CMK (cell line): ENCODE measurements around the gene SYNDIG1.

ENCODE experiments used
- DNase-seq: peaks from one replicate; pipeline ENCODE4 v3.0.0-alpha.2; 2010; ENCODE audit warnings: low read depth

Gene SYNDIG1

DNA sequence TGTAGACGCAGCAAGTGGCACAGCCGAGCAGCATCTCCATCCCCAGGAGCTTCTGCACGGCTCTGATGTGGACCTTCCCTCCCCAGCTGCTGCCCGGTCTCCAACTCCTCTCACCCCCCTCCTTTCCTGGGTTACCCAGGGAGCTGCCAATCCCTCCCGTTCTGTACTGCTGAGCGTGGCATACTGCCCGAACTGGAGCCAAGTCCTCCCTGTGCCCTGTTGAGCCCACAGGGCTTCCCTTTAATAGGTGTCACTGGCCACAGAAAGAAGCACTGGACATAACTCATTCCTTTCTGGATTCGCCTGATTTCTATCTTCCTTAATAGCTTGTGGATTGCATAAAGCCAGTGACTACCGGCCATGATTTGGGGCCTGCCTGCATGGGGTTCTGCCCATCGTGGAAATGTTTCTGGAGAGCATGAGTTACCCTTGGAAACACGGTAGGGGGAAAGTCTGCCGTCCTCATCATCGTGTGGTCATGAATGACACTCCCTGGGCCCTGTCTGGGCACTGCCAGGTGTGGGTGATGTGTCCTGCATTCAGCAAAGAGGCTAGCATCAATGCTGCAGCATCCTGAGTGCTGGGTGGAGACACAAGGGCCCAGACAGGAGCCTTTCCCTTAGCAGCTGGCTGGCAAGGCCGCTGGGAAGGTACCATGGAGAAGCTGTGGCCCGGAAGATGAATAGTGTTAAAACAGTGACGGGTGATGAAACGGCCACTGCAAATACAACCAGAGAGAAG, 189.7 kb downstream of the SYNDIG1 start:
- no peak for DNase-seq

DNA sequence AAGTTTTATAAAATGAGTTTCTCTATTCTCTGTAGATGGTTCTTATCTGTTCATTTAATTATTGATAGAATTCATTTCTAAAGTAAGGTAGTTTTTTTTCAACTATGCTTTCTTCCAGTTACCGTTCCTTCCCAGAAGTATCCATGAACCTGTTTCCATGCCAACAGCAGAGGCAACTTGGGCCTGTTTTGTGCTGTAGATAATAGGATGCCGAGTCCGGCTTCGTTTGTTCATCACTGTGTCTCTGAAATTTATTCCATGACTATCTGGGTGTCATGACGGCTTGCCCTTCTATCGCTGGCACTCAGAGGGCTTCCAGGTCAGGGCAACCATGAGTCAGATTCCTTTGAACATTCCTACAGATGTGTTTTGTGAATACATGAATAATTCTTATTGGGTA, 190.4 kb downstream of the SYNDIG1 start:
- no peak for DNase-seq

DNA sequence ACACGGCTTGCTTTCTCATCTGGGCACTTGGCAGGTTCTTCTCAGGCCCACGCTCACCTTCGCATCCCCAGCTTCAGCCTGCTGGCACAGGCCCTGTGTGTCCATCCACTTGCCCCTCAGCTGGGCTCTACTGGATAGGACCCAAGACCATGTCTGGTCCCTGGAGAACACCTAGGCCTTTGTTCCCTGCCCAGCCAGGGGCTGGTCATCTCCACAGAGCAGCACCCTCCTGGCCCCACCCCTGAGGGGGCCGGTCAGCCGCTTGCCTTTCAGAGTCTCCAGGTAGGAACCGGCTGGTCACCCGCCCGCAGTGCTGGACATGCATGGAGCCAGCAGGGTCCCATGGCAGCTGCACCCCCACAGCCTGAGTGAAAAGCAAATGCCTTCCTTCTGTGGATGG, 191.2 kb downstream of the SYNDIG1 start:
- no peak for DNase-seq

DNA sequence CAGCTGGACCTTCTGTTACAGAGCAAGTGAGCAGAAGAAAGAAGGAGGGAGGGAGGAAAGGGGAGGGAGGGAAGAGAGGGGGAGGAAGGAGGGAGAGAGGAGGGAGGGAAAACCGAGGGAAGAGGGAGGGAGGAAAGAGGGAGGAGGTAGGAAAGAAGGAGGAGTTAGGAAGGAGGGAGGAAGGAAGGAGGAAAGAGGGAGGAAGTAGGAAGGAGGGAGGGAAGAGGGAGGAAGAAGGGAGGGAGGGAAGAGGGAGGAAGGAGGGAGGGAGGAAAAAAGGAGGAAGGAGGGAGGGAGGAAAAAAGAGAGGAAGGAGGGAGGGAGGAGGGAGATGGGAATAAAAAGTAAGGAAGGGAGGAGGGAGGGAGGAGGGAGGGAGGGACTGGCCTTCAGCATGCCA, 191.8 kb downstream of the SYNDIG1 start:
- DNase-seq: no peak

DNA sequence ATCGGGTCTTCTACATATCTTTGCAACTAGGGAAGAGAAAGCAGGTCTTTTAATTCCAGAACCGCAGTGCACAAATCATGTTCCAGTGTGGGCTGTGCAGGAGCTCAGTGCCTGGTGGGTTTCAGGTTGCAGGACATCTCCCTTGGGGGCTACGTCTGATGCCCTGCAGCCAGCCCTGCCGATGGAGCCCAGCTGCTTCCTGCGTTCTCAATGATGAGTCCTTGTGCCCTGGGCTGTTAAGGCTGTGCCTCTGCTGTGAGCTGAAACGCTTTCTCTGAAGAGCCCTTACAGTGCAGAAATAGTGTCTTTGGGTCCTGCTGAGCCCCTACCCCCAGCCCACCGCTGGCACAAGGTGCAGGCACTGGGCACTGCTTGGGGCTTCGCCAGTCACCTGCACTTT, 192.9 kb downstream of the SYNDIG1 start:
- no peak for DNase-seq

DNA sequence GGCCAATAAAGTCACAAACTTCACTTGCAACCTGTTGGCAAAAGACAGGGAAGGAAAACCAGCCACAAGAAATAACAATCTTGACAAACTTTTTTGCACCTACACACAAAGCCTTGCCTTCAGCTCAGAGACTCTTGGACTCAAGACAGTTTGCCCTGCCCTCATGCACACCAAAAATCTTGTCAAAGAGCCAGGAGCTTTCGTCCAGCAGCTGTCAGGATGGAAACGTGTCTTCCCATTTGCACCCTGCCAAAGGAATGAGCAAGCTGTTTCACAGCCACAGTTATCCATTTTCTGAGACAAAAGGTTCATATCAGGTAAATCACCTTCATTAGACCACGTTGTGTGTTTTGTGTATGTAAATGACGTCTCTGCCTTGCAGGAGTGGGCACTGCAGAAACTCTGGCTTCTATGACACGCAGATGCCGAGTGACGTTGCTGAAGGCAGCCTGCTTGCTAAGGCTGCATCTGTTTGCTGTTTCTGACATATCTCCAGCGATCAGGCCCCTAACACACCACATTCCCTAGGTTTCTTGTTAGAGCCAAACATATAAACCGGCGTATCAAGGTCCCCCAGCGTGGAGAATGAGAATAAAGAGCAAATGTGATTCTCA, 193.4 kb downstream of the SYNDIG1 start:
- DNase-seq: no peak

DNA sequence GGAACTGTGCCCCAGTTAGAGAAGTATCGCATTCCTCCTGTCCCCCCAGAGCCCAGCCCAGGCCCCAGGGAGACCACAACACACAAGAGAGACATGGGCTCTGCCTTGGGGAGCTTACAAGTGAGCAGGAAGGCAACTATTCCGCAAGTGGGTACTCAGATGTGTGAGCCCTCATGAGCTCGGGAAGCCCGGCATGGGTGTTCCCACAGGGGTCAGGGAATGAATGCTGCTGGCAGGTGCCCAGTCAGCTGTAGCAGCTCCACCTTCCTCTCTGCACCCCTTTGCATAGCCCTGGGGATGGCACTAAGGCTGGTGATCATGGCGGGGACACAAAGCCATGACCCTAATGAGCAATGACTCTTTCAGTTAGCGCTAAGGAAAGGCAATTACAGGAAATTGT, 194.1 kb downstream of the SYNDIG1 start:
- DNase-seq: no peak

DNA sequence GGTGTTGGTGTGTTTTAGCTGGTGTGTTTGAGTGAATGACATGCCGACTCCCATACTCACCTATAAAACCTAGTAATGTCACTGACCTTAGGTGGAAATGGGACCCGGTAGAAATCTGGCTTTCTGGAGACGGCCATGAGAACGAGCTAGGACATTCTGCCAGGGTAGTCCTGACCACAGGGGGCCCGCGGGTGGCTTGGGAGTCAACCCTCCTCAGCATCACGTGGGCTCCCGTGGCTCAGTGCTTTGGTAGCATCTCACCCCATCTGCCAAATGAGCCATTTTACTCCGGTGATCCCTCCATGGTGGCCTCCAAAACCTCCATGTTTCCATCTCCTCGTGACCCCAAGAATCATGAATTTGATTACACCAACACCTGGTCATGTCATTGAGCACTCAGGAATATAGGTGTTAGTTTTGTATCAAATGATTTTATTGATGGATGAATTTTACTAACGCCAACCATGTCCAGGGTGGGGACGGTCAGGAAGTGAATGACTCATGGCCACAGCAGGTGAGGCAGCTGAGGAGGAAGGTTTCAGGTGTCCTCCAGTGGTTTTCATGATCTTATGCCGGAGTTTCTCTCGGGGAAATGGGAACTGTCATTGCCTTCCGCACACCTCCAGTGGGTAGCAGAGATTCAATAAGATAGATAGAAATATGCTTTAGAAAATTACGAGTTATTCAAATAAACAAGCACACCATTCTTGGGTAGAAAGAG, 195.0 kb downstream of the SYNDIG1 start:
- DNase-seq: no peak

DNA sequence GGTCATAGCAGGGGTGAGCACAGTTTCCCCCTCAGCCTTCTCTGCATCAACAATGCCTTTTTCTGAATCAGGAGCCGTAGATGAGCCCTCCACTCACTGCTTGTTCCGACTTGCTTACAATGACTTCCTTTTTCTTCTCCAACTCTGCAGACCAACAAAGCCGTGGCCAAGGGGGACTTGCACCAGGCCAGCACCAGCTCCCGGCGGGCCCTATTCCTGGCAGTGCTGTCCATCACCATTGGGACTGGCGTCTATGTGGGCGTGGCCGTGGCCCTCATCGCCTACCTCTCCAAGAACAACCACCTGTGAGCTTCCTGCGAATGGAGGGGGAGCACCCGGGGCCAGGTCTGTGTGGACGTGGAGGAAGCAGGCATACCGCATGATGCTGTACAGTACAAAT, 195.8 kb downstream of the SYNDIG1 start:
- no peak for DNase-seq

DNA sequence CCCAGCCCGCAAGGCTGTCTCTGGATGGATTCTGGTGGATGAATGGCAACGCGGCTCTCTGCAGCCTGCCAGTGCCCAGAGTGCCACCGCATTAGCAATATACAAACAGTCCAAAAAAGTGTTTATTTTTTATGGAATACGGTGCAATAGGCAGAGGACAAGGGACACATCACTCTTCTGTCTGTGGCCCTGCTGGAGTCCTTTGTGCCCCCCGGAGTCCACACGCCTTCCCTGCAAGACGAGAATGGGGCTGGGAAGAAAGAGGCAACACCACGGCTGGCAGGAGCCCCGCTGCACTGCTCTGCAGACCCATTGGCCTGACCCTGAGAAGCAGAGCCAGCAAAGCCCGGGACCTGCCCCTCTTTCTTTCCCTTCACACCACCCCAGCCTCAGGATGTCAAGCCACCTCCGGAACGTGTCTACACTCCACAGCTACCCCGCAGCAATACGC, 196.3 kb downstream of the SYNDIG1 start:
- DNase-seq: no peak

DNA sequence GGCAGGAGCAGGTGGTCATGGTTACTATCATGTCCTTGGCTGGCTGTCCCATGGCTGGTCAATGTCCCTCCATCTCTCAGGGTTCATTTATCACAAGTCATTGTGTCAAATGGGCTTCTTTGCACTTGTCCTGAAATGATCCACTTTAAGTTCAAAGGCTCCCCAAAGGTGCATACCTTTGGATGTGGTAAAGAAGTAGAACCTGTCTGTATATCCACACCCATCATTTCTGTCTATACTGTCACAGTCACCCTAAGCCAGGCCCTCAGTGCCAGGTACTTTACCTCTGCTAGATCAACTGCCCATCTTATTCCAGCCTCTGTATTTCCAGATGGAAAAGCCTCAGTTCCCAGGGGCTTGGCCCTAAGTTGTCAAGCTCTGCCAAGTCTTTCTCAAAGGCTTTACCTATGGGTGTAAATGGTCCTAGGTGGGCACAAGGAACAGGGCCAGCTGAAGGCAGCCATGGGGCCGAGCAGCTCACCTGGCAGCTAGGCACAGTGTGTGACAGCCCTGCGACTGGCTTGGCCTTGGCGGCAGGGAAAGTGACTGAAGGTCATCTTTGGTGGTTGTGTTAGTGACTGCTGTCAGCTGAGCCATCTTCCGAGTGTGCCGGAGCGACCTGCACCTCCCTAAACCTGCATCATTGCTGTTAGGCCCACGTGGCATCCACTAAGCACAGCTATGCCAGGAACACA, 198.4 kb downstream of the SYNDIG1 start:
- DNase-seq: no peak

DNA sequence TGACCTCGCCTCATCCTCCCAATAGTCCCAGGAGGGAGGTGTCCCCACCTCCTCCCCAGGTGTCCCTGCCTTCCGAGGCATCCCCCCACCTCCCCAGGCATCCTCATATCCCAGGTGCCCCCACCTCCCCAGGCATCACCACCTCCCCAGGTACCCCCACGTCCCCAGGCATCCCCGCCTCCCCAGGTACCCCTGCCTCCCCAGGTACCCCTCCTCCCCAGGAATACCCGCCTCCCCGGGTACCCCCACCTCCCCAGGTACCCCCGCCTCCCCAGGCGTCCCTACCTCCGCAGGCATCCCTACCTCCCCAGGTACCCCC, 198.9 kb downstream of the SYNDIG1 start:
- no peak for DNase-seq

DNA sequence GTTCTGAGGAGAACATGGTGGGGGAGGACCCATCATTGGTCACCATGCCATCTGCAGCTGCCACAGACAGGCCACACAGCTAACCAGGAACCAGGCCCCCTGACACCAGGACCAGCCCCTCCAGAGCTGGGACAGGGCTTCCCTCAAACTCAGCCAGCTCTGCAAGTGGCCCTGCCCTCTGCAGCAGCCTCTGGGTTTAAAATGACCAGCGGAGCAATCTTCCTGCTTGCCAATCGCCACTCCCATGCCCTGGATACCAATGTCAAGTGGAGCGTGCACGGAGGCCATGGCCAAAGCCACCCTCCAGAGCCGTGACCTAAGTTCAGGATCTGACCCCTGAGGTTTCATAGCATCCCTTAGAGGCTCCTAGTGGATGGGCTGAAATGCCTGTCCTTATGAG, 199.4 kb downstream of the SYNDIG1 start:
- DNase-seq: no peak

DNA sequence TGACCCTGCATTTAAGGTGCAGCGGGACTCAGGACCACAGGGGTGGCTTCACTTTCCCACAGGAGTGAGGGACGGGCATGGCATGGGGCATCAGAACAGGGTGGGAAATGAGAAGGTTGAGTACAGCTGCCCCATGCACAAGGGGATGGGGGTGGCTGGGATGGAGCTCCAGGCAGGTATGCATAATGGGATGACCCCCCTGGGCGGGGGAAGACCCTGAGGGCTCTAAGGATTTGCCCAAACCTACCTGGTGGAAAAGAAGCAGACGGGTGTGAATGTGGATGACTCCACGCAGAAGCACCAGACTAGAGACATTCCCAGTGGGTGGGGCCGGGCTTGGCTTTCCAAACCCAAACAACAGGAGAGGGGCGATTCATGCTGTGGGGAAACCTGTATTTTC, 200.3 kb downstream of the SYNDIG1 start:
- no peak for DNase-seq

DNA sequence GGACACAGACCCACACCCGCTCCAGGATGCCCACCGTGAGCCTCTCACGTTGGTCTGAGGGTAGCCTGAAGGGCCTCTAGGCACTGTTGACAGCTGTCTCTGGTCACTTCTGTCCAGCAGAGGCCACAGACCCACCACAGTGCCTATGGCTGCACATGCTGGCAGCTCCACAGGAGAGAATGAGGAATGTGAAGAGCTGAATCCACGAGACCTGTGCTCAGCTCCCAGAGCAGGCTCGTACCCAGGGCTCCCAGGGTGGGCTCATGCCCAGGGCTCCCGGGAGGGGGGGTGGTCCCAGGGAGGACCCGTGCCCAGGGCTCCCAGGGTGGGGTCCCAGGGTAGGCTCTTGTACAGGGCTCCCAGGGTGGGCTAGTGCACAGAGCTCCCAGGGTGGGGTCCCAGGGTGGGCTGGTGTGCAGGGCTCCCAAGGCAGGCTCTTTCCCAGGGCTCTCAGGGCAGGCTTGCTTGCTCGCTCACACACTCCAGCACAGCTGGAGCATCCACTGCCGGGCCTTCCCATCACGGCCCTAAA, 201.0 kb downstream of the SYNDIG1 start:
- no peak for DNase-seq

DNA sequence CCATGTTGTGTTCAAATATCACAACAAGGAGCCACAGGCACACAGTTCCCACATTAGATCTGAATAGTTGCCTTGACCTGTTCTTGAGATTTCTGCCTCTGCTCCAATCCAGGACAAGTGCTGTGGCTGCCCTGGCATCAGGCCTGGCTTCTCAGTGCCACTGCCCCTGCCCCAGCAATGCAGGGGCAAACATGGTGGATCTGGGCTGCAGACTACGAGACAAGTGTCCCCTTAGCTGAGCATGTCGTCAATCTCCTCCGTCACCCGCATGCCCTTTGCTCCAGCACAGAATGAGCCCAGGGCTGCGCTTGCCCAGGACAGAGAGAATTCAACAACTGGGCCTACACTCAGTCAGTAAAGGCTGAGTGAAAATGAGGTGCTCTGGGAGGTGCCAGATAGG, 201.6 kb downstream of the SYNDIG1 start:
- DNase-seq: no peak

DNA sequence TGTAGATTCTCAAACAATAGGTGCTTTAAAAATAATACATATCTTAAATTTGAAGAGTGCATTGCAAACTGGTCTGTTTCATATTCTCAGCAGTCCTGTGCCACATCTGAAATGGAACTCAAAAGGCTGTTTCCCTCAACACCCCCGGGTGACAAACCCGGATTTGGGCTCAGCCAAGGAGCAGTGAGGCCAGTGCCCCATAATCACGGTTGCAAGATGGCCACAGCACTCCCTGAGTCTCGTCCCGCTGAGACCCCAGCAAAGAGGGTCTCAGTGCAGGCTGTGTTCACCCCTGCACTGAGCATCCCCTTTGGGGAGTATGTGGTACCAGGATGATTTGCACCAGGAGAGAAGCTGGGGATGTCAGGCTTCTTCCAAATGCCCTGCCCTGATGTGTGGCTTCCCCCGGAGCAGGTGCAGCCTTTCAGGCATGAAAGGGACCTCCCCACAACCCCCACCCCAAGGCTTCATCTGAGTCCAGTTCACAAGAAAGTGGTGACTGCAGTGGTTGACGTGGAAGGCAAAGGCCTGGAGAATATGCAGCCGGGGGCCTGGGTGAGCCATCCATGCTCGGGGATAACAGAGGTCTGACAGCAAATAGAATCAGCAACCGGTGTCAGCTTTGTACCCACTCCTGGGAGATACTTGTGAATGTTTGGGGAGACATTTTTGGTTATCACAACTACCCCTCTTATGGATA, 202.9 kb downstream of the SYNDIG1 start:
- DNase-seq: no peak

DNA sequence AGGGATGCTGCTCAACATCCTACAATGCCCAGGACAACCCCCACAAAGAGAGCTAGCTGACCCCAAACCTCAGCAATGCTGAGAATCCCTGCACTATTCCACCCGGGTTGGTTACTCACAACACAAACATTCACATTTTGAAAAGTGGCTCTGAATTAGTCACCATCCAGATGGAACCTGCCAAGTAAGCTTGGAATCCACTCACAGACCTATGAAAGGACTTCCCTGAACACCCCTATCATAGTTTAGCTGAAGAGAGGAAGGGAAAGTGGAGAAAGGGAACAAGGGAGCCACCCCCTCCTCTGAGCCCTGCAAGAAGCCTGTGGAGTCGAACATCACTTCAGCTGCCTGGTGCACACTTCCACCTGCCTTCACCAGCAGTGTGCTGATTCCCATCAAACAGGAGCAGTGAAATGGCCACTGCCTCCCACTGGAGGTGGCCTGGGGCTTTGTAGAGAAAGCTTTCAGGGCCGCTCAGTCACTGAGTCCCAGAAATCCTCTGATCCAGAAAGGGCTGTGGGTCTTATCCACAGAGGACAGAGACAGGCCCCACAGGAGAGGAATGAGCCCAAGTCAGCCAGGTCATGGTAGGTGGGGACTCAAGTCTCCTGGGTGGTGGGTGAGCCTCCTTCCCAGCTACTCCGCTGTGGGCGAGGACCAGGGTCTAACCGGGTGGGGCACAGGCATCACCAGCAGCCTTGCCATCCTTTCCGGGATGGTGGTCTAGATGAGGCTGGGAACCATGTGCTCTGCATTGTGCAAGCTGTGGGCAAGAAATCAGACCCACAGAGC, 203.7 kb downstream of the SYNDIG1 start:
- DNase-seq: no peak

DNA sequence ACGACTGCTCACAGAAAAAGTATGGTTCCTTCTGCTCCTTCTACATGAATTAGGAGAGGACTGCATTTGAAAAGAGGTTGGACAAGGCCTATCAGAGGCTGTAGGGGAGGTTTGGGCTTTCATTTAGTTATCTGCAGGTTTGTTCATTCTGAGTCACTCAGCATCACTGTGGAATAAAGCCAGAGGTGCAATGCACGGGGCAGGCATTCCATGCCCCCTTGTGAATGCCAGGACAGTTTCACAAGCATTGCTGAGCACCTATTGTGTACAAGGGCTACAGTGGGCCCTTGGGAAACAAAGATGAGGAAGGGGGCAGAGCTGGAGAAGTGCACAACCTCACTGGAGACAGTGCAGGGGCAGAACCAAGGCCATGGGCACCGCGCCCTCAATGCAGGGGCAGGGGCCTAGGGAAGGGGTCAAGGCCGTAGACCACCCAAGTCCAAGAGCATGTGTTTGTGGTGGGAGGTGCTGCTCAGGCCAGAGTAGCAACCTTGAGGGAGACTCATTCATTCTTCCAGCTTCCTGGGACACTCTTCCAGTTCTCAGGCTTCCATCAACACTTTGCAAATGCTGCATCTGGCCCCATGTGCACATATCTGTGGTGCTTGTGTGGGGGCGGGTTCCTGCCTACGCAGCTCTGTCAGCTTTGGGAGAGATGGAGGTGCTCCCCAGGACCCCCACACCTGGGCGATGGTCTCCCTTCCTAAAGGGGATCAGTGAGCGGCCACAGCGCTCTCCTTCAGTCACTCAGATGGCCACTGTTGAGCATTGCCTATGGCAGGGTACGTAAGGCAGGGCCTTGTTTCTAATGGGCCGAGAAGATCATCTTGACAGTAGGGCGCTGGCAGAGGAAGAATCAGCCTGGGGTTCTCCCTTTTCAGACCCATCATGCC, 204.5 kb downstream of the SYNDIG1 start:
- DNase-seq: no peak
